Measurements from ENCODE around the gene PTK6.
"Not testable (repeated sequence)": the region's sequence is repeated elsewhere in the genome, so short reads cannot be mapped to it uniquely, and the experiment has no call there.

Gene PTK6

GRCh38 chr20:63529861-63530787 lies 7.1 kb downstream of the PTK6 start:
- DNase-seq (ENCODE audit: low spot score), result no peak

GRCh38 chr20:63529180-63529860 lies 7.9 kb downstream of the PTK6 start:
- DNase-seq (ENCODE audit: low spot score), result no peak

- DNase-seq (ENCODE audit: low spot score), result no peak
Observed at GRCh38 chr20:63527184-63527583, 10.0 kb downstream of the PTK6 start.

GRCh38 chr20:63525971-63526370 lies 11.2 kb downstream of the PTK6 start:
- no peak for DNase-seq (ENCODE audit: low spot score)

GRCh38 chr20:63525185-63525584 lies 12.0 kb downstream of the PTK6 start:
- DNase-seq (ENCODE audit: low spot score), result no peak

- DNase-seq (ENCODE audit: low spot score), result no peak
Observed at GRCh38 chr20:63522981-63523611, 14.1 kb downstream of the PTK6 start.

- DNase-seq (ENCODE audit: low spot score), result no peak
Observed at GRCh38 chr20:63522091-63522868, 14.9 kb downstream of the PTK6 start.

- DNase-seq (ENCODE audit: low spot score), result no peak
Observed at GRCh38 chr20:63521602-63522001, 15.6 kb downstream of the PTK6 start.

GRCh38 chr20:63520934-63521601 lies 16.1 kb downstream of the PTK6 start:
- peak; percentile 86 for DNase-seq (ENCODE audit: low spot score)

GRCh38 chr20:63520504-63520933 lies 16.7 kb downstream of the PTK6 start, which contains the start of gene PPDPF:
Gene PPDPF (plus strand): TSS chr20:63520765. CDS start chr20:63521309, 544 bp downstream.
- peak; percentile 92 for DNase-seq (ENCODE audit: low spot score)

GRCh38 chr20:63519668-63520503 lies 17.3 kb downstream of the PTK6 start:
- DNase-seq (ENCODE audit: low spot score), result peak; percentile 78

- no peak for DNase-seq (ENCODE audit: low spot score)
Observed at GRCh38 chr20:63518946-63519667, 18.1 kb downstream of the PTK6 start.

- DNase-seq (ENCODE audit: low spot score), result no peak
Observed at GRCh38 chr20:63518351-63518861, 18.8 kb downstream of the PTK6 start.

GRCh38 chr20:63517376-63518309 lies 19.5 kb downstream of the PTK6 start:
- DNase-seq (ENCODE audit: low spot score), result no peak

- DNase-seq (ENCODE audit: low spot score), result not testable (repeated sequence)
Observed at GRCh38 chr20:63514520-63514919, 22.7 kb downstream of the PTK6 start.

GRCh38 chr20:63513207-63513606 lies 24.0 kb downstream of the PTK6 start:
- DNase-seq (ENCODE audit: low spot score), result no peak

GRCh38 chr20:63509088-63509564 lies 28.1 kb downstream of the PTK6 start:
- DNase-seq (ENCODE audit: low spot score), result no peak
